Sigmoid colon (tissue), 7 donors: Measurements from ENCODE around the gene NOX5. TPM values are rescaled to one million over a fixed set of nuclear protein-coding genes. Genes with fewer than 3 reads are reported as not detected.

Experiments
- DNase-seq: peaks from one replicate; pipeline ENCODE4 v3.0.0-alpha.2; 2019
- H3K27ac ChIP-seq, 4 donors: fragments of 200-600 bp; sonication (generic); one replicate each; pipeline ENCODE4 v1.5.1; 2016 to 2019; ENCODE audit warnings: mild to moderate bottlenecking in 1 of 4
- H3K27me3 ChIP-seq, 3 donors: fragments of 200-600 bp; sonication (generic); one replicate each; pipeline ENCODE4 v1.5.1; 2019; ENCODE audit warnings: mild to moderate bottlenecking in 1 of 3
- H3K36me3 ChIP-seq, 4 donors: fragments of 200-600 bp; sonication (generic); one replicate each; pipeline ENCODE4 v1.5.1; 2016 to 2019
- H3K4me1 ChIP-seq, 4 donors: fragments of 200-600 bp; sonication (generic); one replicate each; pipeline ENCODE4 v1.5.1; 2017 to 2019
- H3K4me3 ChIP-seq, 4 donors: fragments of 200-600 bp; sonication (generic); one replicate each; pipeline ENCODE4 v1.5.1; 2017 to 2019; ENCODE audit warnings: mild to moderate bottlenecking in 2 of 4, moderate library complexity in 1 of 4
- H3K9me3 ChIP-seq, 4 donors: fragments of 200-600 bp in 3 of 4; sonication (generic) in 3 of 4; one replicate each; pipeline versions ENCODE4 v1.5.1 to v1.6.1; 2013 to 2019
- CTCF ChIP-seq, 4 experiments: fragments of 450-650 bp in 3 of 4; fragments of 200-600 bp in 1 of 4; IDR thresholded peaks; one replicate each; pipeline ENCODE4 v1.5.1; 2016 to 2019; ENCODE audit warnings: antibody characterized with exemption in 4 of 4, mild to moderate bottlenecking in 3 of 4, moderate library complexity in 2 of 4
- EP300 ChIP-seq, 4 donors: sonication (generic); formaldehyde crosslinking; IDR thresholded peaks; one replicate each; pipeline ENCODE4 v1.6.1; 2017; ENCODE audit warnings: antibody characterized with exemption in 4 of 4
- POLR2A ChIP-seq, 2 donors: fragments of 450-650 bp; IDR thresholded peaks; one replicate each; pipeline ENCODE4 v1.6.1; 2016; ENCODE audit warnings: antibody characterized with exemption in 2 of 2, mild to moderate bottlenecking in 2 of 2, moderate library complexity in 2 of 2
- POLR2AphosphoS5 ChIP-seq, 4 donors: sonication (generic); formaldehyde crosslinking; IDR thresholded peaks; one replicate each; pipeline ENCODE4 v1.6.1; 2017; ENCODE audit warnings: antibody characterized with exemption in 4 of 4
- WGBS, 2 donors: extraction: QIAGEN DNeasy Blood & Tissue Kit; methylation state at CpG; one replicate each; pipeline ENCODE4 v1.1.7; 2013; 5-methylcytosine and 5-hydroxymethylcytosine counted together
- intact Hi-C: fragments of 100-400 bp; cut with DNase I; formaldehyde crosslinking; loops from one replicate; pipeline ENCODE4 v1.15.1; 2023
- polyA plus RNA-seq, 3 donors: library from polyadenylated mRNA; stranded (reverse); fragments of 200-250 nt; gene quantifications; one replicate each; pipeline ENCODE4 v1.2.3, GENCODE V29; 2013
- total RNA-seq, 4 donors: library from RNA; depleted of rRNA; stranded (reverse); fragments of >200 nt; gene quantifications; one replicate each; pipeline ENCODE4 v1.1.0, GENCODE V29; 2016
- donor health status: healthy with polysubstance abuse.
- donor health status: Bipolar disorder and iron deficiency.
- donor health status: healthy.

NOX5 gene
- total and polyA plus RNA-seq, 7 donors = 0.16 to 0.49 (median 0.36) TPM; not detected in 4

- no peaks in the 10 kb centered on the region for H3K9me3 ChIP-seq
- H3K27ac ChIP-seq = no peak overlapping the region
- no peak overlapping the region for H3K4me3 ChIP-seq
- TF ChIP-seq EP300 (IDR thresholded peaks at IDR 0.05) (no peak), POLR2AphosphoS5 (IDR thresholded peaks at IDR 0.05) (no peak)
- no peaks in the 10 kb centered on the region for H3K36me3 ChIP-seq
- H3K4me1 ChIP-seq = no peaks in the 10 kb centered on the region
- intact Hi-C loops = no loop called here
- no peak for DNase-seq
- peaks cover 0 to 6% (median 0%) of the 10 kb centered on the region in 3 donors for H3K27me3 ChIP-seq
These were observed 79.1 kb downstream of the NOX5 start for GRCh38 chr15:69093614-69094013.

- no peaks in the 10 kb centered on the region for H3K36me3 ChIP-seq
- intact Hi-C loops = no loop called here
- no peak for DNase-seq
These were observed 79.8 kb downstream of the NOX5 start for GRCh38 chr15:69094124-69094921.

GRCh38 chr15:69095274-69095673, 80.8 kb downstream of the NOX5 start:
- intact Hi-C loops = no loop called here
- H3K27me3 ChIP-seq = no peaks in the 10 kb centered on the region

More at GRCh38 chr15:69094124-69094921, 79.8 kb downstream of the NOX5 start:
- WGBS, 2 donors = 83 to 88% methylated on average over 8 of the region's 8 CpGs
- Histone ChIP-seq H3K9me3 (no peaks in the 10 kb centered on the region), H3K27me3 (peaks cover 0 to 4% (median 0%) of the 10 kb centered on the region in 3 donors), H3K4me1 (no peaks in the 10 kb centered on the region), H3K27ac (no peak overlapping the region), H3K4me3 (no peak overlapping the region)
- no peak for TF ChIP-seq POLR2A (IDR thresholded peaks at IDR 0.05)
- TF ChIP-seq EP300 (IDR thresholded peaks at IDR 0.05) = no peak
- TF ChIP-seq POLR2AphosphoS5 (IDR thresholded peaks at IDR 0.05) = no peak
- no peak for TF ChIP-seq CTCF (IDR thresholded peaks at IDR 0.05)

GRCh38 chr15:69096196-69096595, 81.7 kb downstream of the NOX5 start:
- Histone ChIP-seq H3K27ac (no peak overlapping the region), H3K4me1 (no peaks in the 10 kb centered on the region), H3K27me3 (no peaks in the 10 kb centered on the region), H3K4me3 (no peak overlapping the region), H3K9me3 (no peaks in the 10 kb centered on the region), H3K36me3 (no peaks in the 10 kb centered on the region)
- TF ChIP-seq POLR2AphosphoS5 (IDR thresholded peaks at IDR 0.05) (no peak), CTCF (IDR thresholded peaks at IDR 0.05) (no peak), POLR2A (IDR thresholded peaks at IDR 0.05) (no peak), EP300 (IDR thresholded peaks at IDR 0.05) (no peak)
- 77 to 80% methylated on average over 2 of the region's 2 CpGs for WGBS, 2 donors
- intact Hi-C loops = no loop called here
- DNase-seq = no peak

More at GRCh38 chr15:69095274-69095673, 80.8 kb downstream of the NOX5 start:
- no peak overlapping the region for H3K27ac ChIP-seq
- 92 to 94% methylated on average over 1 of the region's 1 CpG for WGBS, 2 donors
- H3K4me1 ChIP-seq = no peaks in the 10 kb centered on the region
- no peak for DNase-seq
- TF ChIP-seq EP300 (IDR thresholded peaks at IDR 0.05) (no peak), POLR2AphosphoS5 (IDR thresholded peaks at IDR 0.05) (no peak), CTCF (IDR thresholded peaks at IDR 0.05) (no peak), POLR2A (IDR thresholded peaks at IDR 0.05) (no peak)
- no peaks in the 10 kb centered on the region for H3K36me3 ChIP-seq
- no peaks in the 10 kb centered on the region for H3K9me3 ChIP-seq
- no peak overlapping the region for H3K4me3 ChIP-seq

GRCh38 chr15:69096626-69097025, 82.1 kb downstream of the NOX5 start:
- no peak overlapping the region for H3K27ac ChIP-seq
- WGBS, 2 donors = 69 to 93% methylated on average over 2 of the region's 2 CpGs
- H3K27me3 ChIP-seq = no peaks in the 10 kb centered on the region
- no peaks in the 10 kb centered on the region for H3K4me1 ChIP-seq
- TF ChIP-seq EP300 (IDR thresholded peaks at IDR 0.05) = no peak
- TF ChIP-seq POLR2A (IDR thresholded peaks at IDR 0.05) = no peak
- TF ChIP-seq POLR2AphosphoS5 (IDR thresholded peaks at IDR 0.05) = no peak
- TF ChIP-seq CTCF (IDR thresholded peaks at IDR 0.05) = no peak
- H3K9me3 ChIP-seq = no peaks in the 10 kb centered on the region
- DNase-seq = no peak
- intact Hi-C loops = no loop called here
- H3K4me3 ChIP-seq = no peak overlapping the region
- no peaks in the 10 kb centered on the region for H3K36me3 ChIP-seq
